NK-92 treated with Interleukin-12 subunit alpha and Interleukin-12 subunit beta, amount 100 ng/mL, for 24 hours (cell line): ENCODE results near the gene CDKN2B-AS1.

Experiments
- DNase-seq: peaks from one replicate; lab custom pipeline; 2025; lab: John Stamatoyannopoulos, UW

Gene CDKN2B-AS1

DNA sequence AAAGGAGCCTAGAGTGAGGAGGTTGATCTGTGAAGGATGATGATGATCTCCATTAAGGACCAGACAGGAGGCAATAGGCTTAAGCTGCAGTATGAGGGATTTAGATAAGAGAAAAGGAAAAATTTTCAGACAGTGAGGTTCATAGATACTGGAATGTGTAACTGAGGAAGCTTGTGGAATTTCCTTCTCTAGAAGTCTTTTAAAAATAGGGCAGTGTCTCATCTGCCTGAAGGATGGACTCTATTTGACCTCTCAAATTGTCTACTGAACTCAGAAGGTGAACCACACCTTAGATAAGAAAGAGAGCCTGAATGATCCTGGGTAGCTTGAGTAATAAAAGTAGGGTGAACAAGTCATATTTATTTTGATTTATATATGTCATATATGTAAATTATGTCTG is 162.7 kb downstream of the CDKN2B-AS1 start:
- DNase-seq = no peak

DNA sequence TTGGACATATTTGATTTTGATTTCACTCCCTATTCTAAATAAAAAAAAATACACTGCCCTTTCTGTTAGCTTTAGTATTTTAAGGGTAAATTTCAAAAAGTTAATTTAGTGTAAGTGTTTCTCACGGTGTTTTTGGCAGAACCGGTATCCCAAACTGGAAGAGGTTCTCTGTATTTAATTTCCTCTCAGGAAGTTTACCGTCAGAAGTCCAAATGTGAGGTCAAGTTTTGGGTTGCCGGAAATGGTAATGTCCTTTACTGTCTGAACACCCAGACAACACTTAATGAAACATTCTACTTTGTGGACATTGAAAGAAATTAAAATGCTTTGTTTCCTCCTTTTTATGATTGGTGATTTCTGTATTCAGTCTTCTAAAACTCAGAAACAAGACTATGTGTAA is 163.2 kb downstream of the CDKN2B-AS1 start:
- no peak for DNase-seq

DNA sequence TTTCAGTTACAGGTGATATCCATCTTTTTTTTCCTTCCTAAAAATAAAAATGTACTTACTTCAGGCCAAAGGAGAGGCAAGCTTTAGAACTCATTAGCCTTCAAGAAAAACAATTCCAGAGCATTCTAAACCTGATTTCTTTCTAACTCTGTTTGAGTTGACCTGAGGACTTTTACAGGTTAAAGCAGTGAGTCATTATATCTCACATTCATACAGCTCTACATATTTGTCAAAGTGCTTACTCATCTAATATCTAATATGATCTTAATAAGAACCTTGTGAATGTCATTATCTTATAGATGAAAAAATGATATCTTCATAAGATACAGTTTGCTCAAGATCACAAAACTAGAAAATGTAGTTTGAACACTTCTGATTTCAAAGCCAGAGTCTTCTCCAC is 163.7 kb downstream of the CDKN2B-AS1 start:
- no peak for DNase-seq

DNA sequence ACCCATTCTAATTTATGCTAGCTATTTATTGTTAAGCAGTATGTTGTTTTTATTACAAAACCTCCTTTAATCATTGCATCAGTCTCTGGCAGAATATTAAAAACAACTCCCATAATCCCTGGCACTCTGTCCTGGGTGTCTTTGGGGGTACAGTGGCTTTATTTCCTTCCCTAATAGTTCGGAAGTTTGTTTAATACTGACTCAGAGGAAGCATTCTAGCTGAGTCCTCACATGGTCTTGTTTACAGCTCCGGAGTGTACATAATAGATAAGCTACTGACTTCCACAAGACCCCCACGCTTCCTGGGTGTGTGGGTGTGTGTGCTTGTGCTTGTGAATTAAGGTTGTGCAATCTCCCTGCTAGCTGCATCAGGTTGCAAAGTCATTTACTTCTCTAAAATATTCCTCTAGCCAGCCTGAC is 164.3 kb downstream of the CDKN2B-AS1 start:
- no peak for DNase-seq

DNA sequence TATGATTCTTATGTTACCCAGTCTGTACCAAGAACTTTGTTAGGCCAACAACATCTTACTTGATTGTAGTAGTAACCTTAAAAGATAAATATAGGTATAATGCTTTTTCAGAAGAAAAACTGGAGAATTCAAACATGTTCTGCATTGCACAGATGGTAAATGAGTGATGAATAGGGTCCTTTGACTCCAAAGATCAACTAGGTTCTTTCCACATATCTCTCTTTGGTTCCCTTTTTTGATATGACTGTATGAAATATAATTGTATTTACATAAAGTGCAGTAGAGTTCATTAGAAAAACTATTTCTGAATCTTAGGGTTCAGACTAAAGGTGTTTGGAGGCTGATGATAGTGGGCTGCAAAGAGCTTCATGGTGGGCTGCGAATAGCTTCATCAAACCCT is 165.0 kb downstream of the CDKN2B-AS1 start:
- DNase-seq = no peak

DNA sequence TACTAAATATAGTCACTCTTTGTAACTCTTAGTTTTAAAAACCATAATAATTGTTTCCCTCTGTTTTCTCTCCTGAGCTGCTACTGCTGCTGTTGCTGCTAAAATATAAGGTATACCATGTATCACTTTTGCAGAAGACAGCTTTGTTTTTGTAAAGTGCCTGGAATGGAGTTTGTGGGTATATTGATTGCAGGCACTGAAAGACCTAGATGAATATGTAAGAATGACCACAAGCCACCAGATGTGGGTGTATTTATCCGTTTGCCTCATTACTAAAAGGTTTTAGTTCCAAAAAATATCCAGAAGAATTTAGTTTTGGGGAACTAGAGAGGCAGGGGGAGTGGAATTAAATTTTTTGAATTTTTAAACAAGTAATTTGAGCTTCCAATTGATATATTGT is 165.6 kb downstream of the CDKN2B-AS1 start:
- DNase-seq = no peak

DNA sequence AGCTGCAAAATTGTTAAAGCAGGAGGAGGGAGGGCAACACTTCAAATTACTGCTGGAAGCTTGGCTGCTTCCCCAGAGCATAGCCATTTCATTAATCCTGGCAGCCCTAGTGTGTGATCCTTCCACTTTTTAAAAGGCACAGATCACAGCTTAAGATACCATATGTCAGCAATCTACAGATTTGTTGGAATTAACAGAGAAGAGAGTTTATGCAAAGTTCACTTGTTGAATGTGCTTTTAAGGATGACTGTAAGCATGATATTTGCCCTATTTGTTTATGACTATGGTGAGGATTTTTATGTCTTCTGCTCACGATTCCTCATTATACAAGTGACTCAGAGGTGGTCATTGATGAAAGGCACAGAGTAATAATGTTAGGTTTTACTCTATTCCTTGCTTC is 170.6 kb downstream of the CDKN2B-AS1 start:
- DNase-seq = no peak

DNA sequence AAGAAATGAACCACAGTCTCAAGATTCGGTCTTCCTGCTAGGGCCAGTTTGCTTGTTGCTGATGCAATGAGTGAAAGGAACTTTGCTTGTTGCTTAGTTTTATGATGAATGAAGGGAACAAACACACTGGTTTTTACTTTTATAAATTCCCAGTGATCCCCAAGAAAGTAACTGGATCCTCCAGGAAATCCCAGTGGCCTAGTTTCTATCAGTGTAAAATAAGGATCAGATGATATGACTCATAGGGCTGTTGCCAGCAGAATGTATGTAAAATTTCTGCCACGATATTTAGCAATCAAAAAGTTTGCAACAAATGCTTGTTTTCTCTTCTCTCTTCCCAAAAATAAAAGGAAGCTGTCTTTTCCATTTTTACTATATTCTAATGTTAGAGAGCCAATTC is 174.7 kb downstream of the CDKN2B-AS1 start:
- DNase-seq = no peak

DNA sequence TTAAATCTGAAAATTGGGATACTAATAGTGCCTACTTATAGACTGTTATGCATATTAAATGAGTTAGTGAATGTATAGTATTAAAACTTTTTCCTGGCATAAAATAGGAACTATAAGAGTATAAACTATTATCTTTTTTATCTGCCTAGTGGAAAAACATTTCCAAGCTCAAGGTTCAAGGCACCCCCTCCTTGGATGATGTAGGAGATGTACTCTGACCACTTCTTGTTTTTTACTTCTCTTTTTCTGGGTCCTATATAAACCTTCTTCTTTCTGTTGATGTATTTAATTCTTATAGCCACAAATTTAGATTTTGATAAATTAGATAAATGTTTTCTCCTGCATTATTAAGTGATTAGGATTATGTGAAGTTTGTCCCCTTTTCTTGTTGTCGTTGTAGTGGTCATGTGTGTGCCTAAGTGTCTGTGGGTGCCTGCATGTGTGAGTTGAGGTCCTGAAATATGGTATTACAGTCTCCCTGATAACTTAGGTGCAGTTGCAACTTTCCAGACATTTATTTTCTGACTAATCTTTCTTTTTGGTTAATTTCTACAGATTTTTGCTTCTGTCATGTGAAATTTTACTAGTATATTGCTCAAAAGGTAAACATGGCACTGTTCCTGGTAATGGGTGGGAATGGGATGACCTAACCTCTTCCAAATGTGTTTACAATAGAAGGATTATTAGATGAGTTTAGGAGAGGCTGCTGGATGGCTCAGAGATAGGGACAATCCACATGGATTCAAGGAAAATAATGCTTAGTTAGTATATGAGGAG is 175.3 kb downstream of the CDKN2B-AS1 start:
- DNase-seq = no peak
